CD4-positive, alpha-beta T cell treated with Interleukin-4 for 4 hours (primary cell): ENCODE results near the gene TRIM32.
A peak's percentile ranks its signal among the peaks of the same experiment; 100 is the strongest.

Source experiments
- DNase-seq: peaks from one replicate; pipeline ENCODE4 v3.0.0-alpha.2; 2020

The TRIM32 gene

DNA sequence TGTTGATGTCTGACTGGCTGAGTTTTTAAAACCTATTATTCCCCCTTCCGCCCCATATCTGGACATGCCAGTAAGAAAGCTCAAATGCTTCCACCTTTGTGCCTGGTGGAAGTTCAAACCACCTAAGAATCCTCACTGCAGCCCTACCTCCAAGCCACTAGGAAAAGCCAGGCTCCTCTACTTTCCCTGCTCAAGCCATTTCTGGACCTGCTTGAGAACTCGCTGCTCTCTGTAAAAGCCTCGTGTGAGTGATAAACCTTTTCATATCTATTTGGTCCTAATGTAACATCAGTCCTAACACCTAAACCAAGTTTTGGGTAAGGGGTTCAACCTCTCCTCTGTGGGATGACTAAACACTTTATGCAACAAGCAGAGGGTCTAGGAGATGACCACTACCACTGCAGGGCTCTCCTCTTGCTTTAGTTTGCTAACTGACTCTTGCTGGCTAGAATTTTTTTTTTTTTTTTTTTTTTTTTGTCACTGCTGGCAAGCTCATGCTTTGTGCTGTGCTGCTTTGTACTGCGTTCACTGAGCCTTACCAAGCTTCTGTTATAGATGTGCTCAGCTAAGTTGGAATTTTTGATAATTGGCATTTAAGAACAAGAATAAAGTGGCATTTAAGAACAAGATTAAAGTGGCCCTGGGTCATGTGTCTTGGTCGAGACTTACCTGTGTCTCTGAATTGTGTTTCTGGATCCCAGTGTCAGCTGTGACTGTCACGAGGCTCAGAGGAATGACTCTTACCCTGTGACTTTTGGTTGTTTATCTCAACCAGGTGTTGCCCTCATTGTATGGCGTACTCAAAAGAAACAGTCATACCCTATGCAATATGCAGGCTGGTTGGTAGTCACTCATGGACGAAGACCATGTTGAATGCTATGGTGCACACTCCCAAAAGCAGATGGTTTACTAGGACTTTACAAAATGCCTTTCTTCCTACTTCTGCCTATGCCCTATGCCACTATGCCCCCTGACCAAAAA lies 19.5 kb downstream of the TRIM32 start:
- no peak for DNase-seq

DNA sequence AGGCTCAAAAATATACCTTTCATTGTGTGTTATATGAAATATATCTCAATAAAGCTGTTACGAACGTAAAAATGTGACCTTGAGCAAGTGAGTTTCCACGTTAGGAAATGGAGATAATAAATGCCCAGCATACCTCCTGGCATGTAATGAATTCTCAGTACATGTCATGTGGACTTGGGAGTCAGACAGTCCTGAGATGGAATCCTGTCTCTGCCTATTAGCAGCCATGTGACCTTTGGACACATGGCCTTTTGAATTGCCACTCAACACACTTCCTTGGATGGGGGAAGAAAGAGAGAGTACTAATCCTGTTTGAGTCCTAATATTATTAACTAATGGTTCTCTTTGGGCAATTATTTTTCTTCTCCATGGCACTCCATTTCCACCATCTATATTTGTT lies 25.7 kb downstream of the TRIM32 start:
- DNase-seq = no peak

DNA sequence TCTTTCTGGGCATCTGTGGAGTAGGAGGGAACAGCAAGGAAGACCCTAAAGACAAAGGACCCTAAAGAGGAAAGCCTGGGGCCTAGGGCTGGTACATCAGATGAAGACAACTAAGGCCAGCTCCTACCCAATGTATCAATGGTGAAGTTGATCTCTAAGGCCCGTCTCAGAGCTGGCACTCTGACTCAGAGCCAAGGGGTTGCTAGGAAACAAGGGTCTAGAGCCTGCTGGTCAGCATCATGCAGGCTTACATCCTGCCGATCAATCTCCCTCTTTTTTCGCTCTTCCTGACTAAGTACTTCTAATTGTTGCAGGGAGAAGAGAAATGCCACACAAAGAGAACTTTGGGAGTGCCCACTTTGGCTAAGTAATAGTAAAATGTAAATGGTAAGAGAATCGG lies 26.2 kb downstream of the TRIM32 start:
- DNase-seq = no peak

DNA sequence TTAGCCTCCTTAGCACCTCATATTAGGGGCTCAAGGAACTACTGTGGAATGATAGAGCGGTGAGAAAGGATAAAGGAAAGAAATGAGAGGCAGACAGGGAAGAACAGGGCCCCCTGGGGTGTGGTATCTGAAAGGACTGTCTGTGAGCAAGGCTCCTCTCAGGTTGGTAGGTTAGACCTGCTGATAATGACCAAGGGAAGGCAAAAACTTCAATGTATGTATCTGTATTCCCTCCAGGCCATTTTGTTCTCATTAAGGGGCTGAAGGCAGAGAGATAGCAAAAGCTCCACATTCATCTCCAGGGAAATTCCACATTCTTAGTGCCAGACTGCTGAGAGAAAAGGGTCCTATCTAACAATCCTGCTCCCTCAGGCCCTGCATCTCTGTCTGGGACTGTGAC lies 28.6 kb downstream of the TRIM32 start:
- DNase-seq = no peak

DNA sequence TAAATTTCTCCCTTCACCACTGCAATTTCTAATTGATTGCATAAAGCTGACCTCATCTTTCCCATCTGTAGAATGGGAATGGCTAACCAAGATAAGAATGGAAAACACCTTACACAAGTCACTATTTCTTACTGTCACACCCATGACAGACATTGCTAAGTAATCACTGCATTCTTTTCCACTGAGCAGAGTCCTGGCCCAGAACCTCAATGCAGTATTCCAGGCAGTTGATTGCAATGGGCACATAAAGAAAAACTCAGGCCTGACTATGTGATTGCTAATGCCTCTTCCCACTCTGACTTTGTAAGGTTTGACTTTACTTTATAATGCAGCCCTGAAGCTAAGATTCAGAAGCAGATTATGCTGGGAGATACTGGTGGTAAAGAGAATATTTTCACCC lies 29.3 kb downstream of the TRIM32 start:
- DNase-seq = no peak

DNA sequence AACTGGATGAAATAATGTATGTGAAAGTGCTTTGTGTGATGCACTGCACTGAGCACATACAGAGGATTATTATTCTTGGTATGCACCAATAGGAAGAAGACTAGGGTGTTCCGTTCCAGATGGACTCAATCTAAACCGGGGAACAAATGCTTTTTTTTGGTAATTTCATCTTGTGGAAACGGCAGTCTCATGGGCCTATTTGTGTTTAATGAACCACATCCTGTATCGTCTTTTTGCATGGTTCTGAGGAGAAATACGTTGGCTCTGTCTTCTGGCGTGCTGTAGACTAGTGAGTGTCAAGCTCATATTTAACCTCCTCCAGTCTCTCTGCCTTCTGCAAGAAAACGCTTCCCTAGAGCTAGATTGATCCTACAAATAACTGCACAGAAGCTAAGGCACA lies 30.0 kb downstream of the TRIM32 start:
- DNase-seq = no peak

DNA sequence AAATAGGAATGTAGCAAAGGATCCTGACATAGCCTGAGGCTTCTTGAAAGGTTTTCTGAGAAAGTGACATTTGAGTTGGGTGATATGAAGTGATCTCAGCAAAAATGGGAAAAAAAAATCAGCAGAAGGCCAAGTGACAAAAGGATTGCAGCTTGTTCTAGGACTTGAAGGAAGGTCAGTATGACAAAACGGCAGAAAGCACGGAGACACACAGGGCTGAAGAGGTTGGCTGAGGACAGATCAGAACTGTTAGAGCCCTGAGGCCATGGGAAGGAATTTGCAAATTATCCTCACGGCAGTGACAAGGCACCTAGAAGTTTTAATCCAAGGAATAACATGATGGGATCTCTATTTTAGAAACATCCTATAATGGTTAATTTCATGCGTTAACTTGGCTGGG lies 31.0 kb downstream of the TRIM32 start:
- no peak for DNase-seq

DNA sequence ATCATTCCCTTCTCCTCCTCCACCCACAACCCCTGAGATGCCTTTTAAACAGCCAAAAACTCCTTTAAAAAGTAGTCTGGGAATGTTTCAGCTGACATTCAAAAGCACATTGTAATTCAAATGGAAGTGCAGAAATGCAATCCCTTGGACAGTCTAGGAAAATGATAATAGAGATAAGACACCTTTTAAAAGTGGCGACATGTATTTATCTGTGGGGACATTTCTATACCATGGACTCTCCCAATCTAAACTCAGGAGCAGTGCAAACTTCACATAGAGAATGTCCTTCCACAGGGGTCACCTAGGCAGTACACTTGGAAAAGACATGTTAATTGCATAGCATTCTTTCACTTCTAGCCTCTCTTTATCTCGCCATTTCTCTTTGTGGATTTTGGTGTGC lies 33.0 kb downstream of the TRIM32 start:
- DNase-seq = no peak

DNA sequence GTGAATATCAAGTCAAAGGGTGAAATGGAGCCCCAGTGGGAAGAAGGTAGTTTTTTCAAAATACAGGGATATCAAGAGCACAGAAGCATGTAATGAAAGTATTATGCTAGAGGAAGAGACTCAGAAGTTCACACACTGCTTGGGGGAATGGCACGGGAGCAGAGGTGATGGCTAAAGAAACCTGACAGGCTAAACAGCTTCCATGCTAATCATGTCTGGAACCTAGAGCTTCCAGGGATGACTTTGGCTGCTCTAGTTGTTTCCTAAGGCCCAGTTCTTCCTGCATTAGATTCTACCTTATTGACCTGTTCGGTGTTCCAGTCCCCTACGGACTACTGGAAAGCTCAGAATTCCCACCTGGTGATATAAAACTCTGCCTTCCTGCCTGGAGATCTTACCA lies 34.3 kb downstream of the TRIM32 start:
- no peak for DNase-seq

DNA sequence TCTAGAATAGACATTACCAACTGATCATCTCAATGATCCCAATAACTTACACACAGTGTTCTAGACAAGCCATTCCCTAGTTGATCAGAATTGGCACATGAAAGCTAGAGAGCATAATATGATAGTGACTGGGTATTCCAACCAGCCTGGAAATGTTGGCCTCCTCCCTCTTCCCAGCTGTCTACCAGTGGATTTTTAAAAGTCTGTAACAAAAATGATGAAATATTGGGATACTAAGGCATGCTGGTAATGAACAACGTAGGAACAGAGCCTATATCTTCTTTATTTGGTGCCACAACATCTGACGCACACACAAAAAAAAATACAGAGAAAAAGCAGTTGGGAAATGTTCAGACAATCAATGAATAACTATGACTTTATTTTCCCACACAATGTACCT lies 34.8 kb downstream of the TRIM32 start:
- DNase-seq = no peak

DNA sequence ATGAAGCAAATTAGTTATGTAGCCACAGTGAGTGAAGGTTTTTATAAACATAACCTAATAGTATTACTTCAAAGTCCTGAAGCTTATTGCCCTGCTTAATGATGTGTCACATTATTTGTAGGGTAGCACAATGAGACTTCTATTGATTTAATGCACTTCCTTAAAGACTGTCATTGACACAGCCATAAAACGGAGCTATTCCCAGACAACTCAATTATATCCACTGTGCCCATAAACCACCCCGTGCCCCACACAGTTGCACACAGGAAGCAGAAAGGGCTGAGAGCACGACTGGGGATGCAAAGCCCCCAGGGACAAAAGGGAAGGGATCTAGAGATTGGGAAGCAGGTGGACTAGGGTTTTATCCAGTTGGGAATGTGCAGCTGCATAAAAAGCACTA lies 37.0 kb downstream of the TRIM32 start:
- no peak for DNase-seq

DNA sequence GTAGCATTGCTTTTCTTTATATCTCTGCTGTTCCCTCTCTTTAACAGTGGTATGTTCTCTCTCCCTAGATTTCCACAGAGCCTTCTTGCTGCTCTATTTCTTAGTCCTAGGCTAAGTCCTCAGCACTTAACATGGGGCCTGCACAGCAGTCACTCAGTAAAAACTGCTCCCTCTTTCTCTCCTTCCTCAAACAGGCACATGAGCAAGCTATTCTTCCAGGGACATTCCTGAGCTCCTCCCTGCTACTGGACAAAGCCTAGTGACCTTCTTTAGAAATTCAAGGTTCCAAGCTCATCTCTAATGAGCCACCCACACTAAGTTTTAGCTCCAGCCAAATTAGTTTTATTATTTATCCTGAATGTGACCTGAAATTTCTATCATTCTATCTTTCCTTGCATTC lies 39.5 kb downstream of the TRIM32 start:
- no peak for DNase-seq

DNA sequence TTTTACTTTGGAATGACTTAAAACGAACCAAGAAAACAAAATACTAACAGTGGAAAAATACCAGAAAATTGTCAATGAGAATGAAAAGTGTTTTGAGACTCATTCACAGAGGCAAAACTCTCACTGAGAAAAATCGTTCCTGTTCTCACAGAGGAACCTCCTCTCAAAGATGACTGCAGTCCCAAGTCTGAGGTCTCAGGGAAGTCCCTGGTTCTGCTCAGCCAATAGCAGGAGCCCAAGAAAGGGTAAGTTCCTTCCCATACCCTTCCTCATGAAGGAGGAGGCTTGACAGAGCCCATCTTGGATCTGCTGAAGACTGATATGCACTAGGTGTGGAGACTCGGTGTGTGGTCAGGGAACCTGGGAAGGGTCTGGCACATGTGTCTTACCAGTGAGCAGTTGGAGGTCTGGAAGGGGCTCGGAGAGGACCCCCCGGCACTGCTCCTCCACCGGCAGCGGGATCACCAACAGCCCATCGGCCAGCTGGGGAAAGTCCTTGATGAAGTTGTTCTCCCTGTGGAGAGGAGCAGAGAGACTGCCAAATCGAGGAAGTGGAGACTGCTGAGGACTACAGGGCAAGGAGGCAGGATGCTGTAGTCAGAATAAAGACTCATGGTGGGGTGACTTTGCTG lies 46.0 kb downstream of the TRIM32 start:
- no peak for DNase-seq

DNA sequence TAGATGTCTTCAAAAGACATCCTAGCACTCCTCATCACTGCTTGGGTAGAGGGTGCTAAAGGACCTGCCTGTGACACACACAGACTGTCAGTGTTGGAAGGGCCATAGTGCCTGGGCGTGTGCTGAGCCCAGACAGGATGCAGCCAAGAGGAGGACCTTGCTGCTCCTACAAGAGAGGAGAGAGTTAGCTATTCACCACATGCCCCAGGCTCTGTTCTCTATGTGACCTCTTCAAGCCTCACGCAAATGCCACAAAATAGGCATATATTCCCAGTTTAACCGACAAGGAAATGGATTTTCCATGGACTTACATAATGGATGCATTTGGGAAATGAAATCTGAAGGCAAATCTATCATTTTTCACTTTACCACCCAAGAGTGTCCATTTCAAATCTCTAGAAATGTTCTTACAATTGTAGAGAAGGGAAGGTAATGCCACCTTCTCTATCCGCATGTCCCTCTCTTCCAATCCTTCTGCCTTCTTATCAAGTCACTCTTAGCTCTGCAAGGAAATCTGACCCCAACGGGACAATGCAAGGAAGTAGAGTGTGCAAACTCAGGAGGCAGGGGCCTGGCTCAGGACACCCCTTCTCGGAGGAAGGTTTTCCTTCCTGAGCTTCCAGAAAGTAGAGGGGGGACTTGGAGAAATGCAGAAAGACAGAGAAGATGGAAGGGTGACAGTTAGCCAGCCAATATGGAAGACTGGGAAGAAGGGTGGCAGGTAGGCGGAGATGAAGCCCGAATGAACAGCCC lies 49.5 kb downstream of the TRIM32 start:
- no peak for DNase-seq

DNA sequence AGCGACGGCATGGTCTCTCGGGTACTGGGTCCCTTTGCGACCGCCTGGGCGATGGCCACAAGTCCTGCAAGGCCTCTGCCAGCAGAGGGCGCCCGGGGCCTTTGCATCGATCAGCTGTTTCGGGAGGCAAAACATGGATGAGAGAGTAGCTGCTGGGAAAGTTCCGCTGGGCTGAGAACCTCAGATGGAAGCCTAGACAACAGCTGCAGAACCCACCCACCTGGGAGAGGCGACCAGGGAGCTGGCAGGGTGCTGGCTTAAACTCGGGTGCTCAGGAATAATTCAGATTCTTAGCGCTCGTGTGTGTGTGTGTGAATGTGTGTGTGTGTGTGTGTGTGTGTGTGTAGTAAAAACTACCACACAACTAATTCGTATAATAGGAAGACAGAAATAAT lies 50.0 kb downstream of the TRIM32 start:
- DNase-seq = peak; percentile 32

DNA sequence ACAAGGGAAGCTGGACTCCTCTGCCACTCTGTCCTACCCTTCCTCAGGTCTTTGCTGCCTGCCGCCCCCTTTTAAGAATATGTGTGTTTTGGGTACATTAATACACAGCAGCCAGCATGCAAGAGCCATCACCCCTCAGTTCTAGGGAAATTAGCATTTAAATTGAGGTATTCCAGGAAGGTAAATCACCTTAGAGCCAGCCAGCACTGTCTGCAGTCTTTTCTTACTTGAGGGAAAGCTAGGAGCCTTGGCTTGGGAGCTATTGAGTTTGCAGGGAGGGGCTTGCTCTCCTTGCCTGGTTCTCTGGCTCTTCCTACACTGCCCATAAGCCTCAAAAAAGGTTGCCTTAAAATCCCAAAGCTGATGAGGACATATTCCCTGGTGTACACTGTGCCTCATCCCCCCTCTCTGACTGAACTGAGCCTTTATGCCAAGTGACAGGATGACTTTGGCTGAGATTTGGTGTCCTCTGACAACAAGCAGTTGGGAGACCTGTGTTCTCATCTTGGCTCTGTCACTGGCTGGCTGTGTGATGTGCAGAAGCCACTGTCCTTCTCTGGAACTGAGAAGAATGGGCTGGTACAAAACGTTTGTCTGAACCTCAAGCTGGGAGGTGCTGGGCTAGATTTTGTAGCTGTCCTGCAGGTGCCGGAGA lies 54.1 kb downstream of the TRIM32 start:
- DNase-seq = no peak

DNA sequence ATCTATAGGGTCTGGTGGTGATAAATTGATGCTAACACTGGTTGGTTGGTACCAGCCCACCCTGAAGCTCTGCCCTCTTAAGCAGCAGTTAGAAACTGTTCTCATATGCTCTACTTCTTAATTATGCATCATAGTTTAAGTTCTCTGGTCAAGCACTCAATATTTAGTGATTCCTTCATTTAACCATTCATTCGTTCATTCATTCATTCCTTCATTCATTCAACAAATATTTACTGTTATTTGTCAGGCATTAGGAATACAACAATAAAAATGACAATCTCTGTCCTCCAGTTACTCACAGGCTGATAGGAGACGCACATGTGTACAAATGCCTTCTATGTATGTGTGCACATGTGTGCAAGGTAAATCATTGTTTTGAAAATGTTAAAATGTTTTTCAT lies 54.6 kb downstream of the TRIM32 start:
- no peak for DNase-seq

DNA sequence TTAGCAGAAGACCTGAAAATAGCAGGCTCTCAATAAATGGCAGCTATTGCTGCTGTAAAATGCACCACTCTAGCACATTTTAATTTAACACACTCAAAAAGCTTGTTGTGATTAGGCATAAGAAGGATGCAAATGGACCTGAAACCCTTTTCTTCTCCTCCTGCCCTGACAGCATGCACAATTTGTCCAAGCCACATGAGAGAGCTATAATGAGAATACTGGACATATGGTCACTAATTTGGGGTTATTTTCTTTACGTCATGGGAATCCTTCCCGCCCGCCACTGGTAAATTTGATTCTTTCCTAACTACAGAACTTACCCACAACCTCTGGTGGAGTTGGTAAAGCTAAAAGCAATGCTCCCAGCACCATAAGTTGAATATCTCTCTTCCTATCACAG lies 62.1 kb downstream of the TRIM32 start:
- no peak for DNase-seq

DNA sequence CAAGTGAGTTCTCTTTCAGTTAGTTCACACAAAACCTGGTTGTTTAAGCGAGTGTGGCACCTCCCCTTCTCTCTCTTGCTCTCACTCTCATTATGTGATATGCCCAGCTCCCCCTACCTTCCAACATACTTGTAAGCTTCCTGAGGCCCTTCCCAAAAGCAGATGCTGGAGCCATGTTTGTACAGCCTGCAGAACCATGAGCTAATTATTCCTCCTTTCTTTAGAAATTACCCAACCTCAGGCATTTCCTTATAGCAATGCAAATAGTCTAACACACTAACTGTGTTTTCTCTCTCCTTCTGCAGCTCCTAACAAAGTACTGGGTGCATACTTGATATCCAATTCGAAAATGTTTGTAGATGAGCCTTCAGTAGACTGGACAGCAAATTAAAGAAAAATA lies 62.7 kb downstream of the TRIM32 start:
- no peak for DNase-seq

DNA sequence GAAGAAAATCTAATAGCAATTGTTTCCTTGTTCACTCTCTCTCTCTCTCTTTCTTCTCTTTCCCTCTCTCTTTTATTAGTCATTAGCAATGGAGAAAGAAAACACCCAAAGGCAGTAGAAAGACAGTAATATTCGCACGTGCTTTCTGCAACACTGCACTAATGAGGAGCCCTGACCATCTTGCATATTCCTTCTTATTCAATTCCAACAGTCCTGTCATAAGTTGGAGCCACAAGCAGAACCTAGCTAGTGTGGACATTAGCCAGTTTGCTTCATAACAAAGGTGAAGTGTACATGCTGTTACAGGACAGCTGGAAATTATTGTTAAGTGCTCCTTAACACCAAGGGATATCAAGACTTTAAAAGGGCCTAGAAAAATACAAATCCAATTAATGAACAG lies 63.4 kb downstream of the TRIM32 start:
- DNase-seq = no peak
